Mucosa of descending colon (tissue), 3 donors: Measurements from ENCODE around the gene PTPRN. TPM values are rescaled to one million over a fixed set of nuclear protein-coding genes. Genes with fewer than 3 reads are reported as not detected.
A peak's percentile ranks its signal among the peaks of the same experiment; 100 is the strongest.

Experiments used
- ATAC-seq: fragments of 200-7000 bp; cut with Tn5 transposase; one replicate; pipeline ENCODE4 v1.9.1; 2020; ENCODE audit warnings: mild to moderate bottlenecking, moderate library complexity
- DNase-seq, 3 donors: peaks; one replicate each; pipeline ENCODE4 v3.0.0-alpha.2; 2020
- H3K36me3 ChIP-seq: fragments of 200-600 bp; one replicate; pipeline ENCODE4 v1.8.0; 2021; ENCODE audit warnings: low read depth, mild to moderate bottlenecking
- H3K4me1 ChIP-seq: fragments of 200-600 bp; one replicate; pipeline ENCODE4 v1.8.0; 2021; ENCODE audit warnings: low read depth, mild to moderate bottlenecking
- H3K4me3 ChIP-seq: fragments of 200-600 bp; one replicate; pipeline ENCODE4 v1.8.0; 2021; ENCODE audit warnings: mild to moderate bottlenecking
- H3K9me3 ChIP-seq: fragments of 200-600 bp; one replicate; pipeline ENCODE4 v1.8.0; 2021; ENCODE audit warnings: mild to moderate bottlenecking
- CTCF ChIP-seq: fragments of 200-600 bp; IDR thresholded peaks from one replicate; pipeline ENCODE4 v1.8.0; 2022; ENCODE audit warnings: antibody characterized with exemption, mild to moderate bottlenecking
- intact Hi-C, 2 donors: fragments of 100-400 bp; cut with DNase I in 1 of 2; cut with micrococcal nuclease in 1 of 2; formaldehyde crosslinking; loops; one replicate each; pipeline versions ENCODE4 v1.11.0 to v1.11.1; 2022; cut with DNase I, micrococcal nuclease
- total RNA-seq, 3 donors: library from RNA; stranded (reverse); fragmentation: NEBNext Ultra II Directional in 2 of 3; extraction: Animal tissue kit (Norgen Biotek cat#: 25700) in 2 of 3; gene quantifications; one replicate each; pipeline versions ENCODE4 v1.2.1 to v1.2.4, GENCODE V29; 2021 to 2023
- donor health status: DM: no; HTN: no; CAD: no; lungs with moderate emphysema.
- donor health status: DM: no; HTN: no; CAD: no.
- donor health status: DM: no; HTN: yes; CAD: no.

The PTPRN gene
- total RNA-seq, 3 donors from 2014 or later, result 0.72 to 13.0 (median 1.0) TPM

- Histone ChIP-seq H3K4me3 (peak overlapping the region; percentile 44), H3K4me1 (peaks cover 52% of the 10 kb centered on the region), H3K9me3 (no peaks in the 10 kb centered on the region), H3K36me3 (no peaks in the 10 kb centered on the region)
- ATAC-seq (no peak), DNase-seq (peak in 1 of 3 donors; percentile 65)
- intact Hi-C loops, result no loop called here
- no peak for TF ChIP-seq CTCF
Measured at GRCh38 chr2:219252570-219252899, 56.7 kb downstream of the PTPRN start.

DNA sequence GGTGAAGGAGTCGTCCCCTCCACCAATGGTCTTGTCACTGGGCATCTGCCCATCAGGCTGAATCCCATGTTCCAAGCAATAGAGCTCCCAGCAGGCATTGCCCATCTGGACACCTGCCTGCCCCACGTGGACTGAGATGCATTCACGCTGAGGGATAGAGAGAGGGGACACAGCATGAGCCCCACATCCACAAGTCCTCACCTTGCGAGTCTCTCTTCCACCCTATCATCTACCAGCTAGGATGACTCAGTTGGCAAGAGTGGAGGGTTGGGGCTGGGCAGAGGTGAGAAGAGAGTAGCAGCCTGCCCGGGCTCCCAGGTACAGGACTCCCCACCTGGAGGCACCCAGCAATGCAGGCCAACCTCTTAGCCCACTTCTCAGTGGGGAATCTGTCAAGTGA is 57.1 kb downstream of the PTPRN start:
- DNase-seq, result no peak

DNA sequence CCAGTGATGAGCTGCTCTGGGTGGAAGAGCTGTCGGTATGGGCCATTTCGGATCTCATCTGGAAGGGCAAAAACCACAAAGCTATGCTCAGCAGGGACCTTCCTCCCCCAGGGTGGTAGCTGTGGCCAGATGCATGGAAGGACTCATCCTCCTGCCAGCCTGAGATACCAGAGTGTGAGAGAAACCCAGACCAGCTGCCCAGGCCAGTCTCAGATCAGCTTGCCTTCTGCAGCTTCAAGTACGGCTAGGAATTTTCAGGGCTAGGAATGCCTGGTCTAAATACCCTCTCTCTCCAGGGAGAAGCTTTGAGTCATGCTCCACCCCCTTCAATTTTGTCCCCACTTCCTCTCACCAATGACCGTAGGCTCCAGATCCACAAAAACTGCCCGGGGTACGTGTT is 57.5 kb downstream of the PTPRN start:
- Histone ChIP-seq H3K9me3 (no peaks in the 10 kb centered on the region), H3K4me1 (peaks cover 59% of the 10 kb centered on the region), H3K4me3 (no peak overlapping the region), H3K36me3 (no peaks in the 10 kb centered on the region)
- no peak for DNase-seq
- intact Hi-C loops, result no loop called here
- no peak for ATAC-seq
- no peak for TF ChIP-seq CTCF

More for the DNA sequence above, 57.1 kb downstream of the PTPRN start:
- intact Hi-C loops, result no loop called here
- ATAC-seq, result no peak
- Histone ChIP-seq H3K36me3 (no peaks in the 10 kb centered on the region), H3K4me1 (peaks cover 56% of the 10 kb centered on the region), H3K9me3 (no peaks in the 10 kb centered on the region), H3K4me3 (no peak overlapping the region)
- no peak for TF ChIP-seq CTCF

DNA sequence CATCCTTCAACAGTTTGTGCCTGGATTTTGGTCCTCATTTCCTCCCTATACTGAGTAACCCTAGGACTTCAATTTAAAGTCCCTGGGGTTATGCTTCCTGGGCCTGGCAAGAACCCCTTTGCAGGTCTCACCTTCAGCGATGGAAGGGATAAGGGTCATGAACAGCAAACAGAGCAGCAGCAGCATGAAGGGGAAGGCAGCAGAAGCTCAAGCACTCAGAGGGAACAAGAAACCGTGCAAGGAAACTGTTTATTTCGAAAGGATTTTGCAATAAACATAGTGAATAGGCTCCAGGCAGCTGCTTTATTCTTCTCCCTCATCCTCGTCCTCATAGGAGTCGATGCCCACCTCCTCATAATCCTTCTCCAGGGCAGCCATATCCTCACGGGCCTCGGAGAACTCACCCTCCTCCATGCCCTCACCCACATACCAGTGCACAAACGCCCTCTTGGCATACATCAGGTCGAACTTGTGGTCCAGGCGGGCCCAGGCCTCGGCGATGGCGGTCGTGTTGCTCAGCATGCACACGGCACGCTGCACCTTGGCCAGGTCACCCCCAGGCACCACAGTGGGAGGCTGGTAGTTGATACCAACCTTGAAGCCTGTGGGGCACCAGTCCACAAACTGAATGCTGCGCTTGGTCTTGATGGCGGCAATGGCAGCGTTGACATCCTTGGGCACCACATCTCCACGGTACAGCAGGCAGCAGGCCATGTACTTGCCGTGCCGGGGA is 59.0 kb downstream of the PTPRN start:
- intact Hi-C loops, result no loop called here
- DNase-seq (peak in 2 of 3 donors; percentile 41 to 61), ATAC-seq (no peak)
- no peak for TF ChIP-seq CTCF
- H3K4me3 ChIP-seq, result no peak overlapping the region
- peaks cover 63% of the 10 kb centered on the region for H3K4me1 ChIP-seq
- H3K36me3 ChIP-seq, result no peaks in the 10 kb centered on the region
- H3K9me3 ChIP-seq, result no peaks in the 10 kb centered on the region

DNA sequence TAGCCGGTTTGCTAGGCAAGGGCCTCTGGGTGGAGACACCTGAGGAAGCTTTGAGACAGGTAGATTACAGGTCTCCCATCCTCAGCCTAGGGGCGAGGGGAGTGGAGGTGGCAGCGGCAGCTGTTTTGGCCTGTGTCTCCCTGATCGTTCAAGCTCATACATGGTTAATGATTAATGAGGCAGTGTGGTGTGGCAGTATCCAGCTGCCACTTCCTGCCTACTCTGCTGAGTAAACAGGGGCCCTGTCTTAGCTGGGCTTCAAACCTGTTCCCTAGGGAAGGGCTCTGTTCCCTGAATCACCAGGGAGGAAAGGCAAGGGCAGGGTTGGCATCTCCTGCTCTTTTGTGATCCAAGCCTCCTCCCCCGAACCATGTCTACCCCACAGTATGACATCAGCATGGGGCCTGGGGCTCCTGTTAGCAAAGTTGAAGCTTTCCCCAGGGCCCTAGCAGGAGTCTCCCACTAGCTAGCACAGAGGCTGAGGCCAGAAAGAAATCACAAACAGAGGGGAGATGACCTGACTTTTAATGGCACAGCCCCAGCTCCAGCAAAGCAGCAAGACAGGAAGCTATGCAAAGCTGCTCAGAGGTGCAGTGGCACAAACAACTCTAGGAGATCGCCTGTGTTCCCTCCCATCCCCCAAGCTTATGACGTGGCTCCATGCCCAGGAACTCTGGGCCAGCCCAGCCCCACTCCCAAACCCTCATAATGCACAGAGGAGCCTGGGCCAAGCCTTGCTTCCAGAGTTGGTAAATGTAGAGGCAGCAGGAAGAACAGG is 59.8 kb downstream of the PTPRN start:
- Histone ChIP-seq H3K4me3 (no peak overlapping the region), H3K36me3 (no peaks in the 10 kb centered on the region), H3K9me3 (no peaks in the 10 kb centered on the region), H3K4me1 (peaks cover 64% of the 10 kb centered on the region)
- no peak for TF ChIP-seq CTCF
- ATAC-seq (peak; percentile 70), DNase-seq (peak; percentile 90 to 96 (median 90))
- intact Hi-C loops, result no loop called here
